K562 (cell line): ENCODE data around the gene USP32. TPM values are rescaled to one million over a fixed set of nuclear protein-coding genes. Genes with fewer than 3 reads are reported as not detected.

ENCODE experiments used
- CBFA2T2 ChIP-seq: fragments of 450-650 bp; conservative IDR thresholded peaks from 2 replicates; pipeline ENCODE4 v1.6.1; 2017; ENCODE audit warnings: mild to moderate bottlenecking
- EP400 ChIP-seq: fragments of 450-650 bp; IDR thresholded peaks from 2 replicates; pipeline ENCODE4 v1.6.1; 2017; ENCODE audit warnings: antibody characterized with exemption, mild to moderate bottlenecking, moderate library complexity
- NFATC3 ChIP-seq: fragments of 450-650 bp; IDR thresholded peaks from 2 replicates; pipeline ENCODE4 v1.6.1; 2017; ENCODE audit warnings: mild to moderate bottlenecking
- NONO ChIP-seq, 2 experiments: fragments of 200-400 bp in 1 of 2; fragments of 450-650 bp in 1 of 2; formaldehyde crosslinking in 1 of 2; IDR thresholded peaks; 2 replicates each; pipeline ENCODE4 v1.6.1; 2017; ENCODE audit warnings: low read depth in 2 of 2, mild to moderate bottlenecking in 2 of 2, moderate library complexity in 2 of 2, low read length in 1 of 2
- PHF20 ChIP-seq: fragments of 450-650 bp; IDR thresholded peaks from 2 replicates; pipeline ENCODE4 v1.6.1; 2018; ENCODE audit not compliant: partially characterized antibody
- PHF21A ChIP-seq: fragments of 450-650 bp; IDR thresholded peaks from 2 replicates; pipeline ENCODE4 v1.6.1; 2017; ENCODE audit warnings: low read depth, borderline replicate concordance
- RAD51 ChIP-seq: fragments of 450-650 bp; IDR thresholded peaks from 2 replicates; pipeline ENCODE4 v1.7.1; 2016; ENCODE audit warnings: low read depth, mild to moderate bottlenecking, borderline replicate concordance
- RBFOX2 ChIP-seq: fragments of 200-400 bp; formaldehyde crosslinking; IDR thresholded peaks from 2 replicates; pipeline ENCODE4 v1.6.1; 2017; ENCODE audit warnings: low read depth, mild to moderate bottlenecking, low read length, moderate library complexity
- ZFX ChIP-seq: sonication (generic); formaldehyde crosslinking; IDR thresholded peaks from 2 replicates; pipeline ENCODE4 v1.8.0; 2022; ENCODE audit warnings: mild to moderate bottlenecking, missing genetic modification reagents, moderate library complexity
- ZNF12 ChIP-seq: sonication (generic); formaldehyde crosslinking; IDR thresholded peaks from 2 replicates; pipeline ENCODE4 v1.4.0; 2020; ENCODE audit warnings: mild to moderate bottlenecking, missing genetic modification reagents
- ZNF324 ChIP-seq: fragments of 250-450 bp; sonication (Bioruptor Pico); IDR thresholded peaks from 2 replicates; pipeline ENCODE4 v1.4.0; 2020; ENCODE audit warnings: mild to moderate bottlenecking
- ZNF445 ChIP-seq: fragments of 250-450 bp; sonication (Bioruptor Pico); IDR thresholded peaks from 2 replicates; pipeline ENCODE4 v1.4.0; 2020; ENCODE audit warnings: low read depth, mild to moderate bottlenecking, moderate library complexity
- polyA plus RNA-seq, 8 experiments: library from polyadenylated mRNA; depleted of rRNA in 4 of 8; stranded (reverse) in 5 of 8; unstranded in 3 of 8; fragments of >200 nt; fragmentation: Nextera tagmentation in 2 of 8; fragmentation: Illumina TruSeq in 1 of 8; extraction: Ambion mirVana in 2 of 8; extraction: Trizol in 1 of 8; gene quantifications; 2 replicates each; pipeline versions ENCODE4 v1.2.1 to v1.2.3, GENCODE V29; 2011 to 2014; ENCODE audit warnings: inconsistent platforms in 1 of 8, missing spikeins in 1 of 8
- total RNA-seq, 7 experiments: library from RNA; depleted of rRNA in 6 of 7; stranded (reverse); fragments of >200 nt in 6 of 7; fragmentation: Illumina TruSeq in 2 of 7; extraction: Trizol in 2 of 7; gene quantifications; 2 replicates each; pipeline versions ENCODE4 v1.2.1 to v1.2.3, GENCODE V29; 2011 to 2021; ENCODE audit warnings: low replicate concordance in 1 of 7
- TF ChIP-seq, protein P1 (sequence below), 2 experiments: fragments of 450-650 bp; formaldehyde crosslinking in 1 of 2; IDR thresholded peaks; 2 replicates each; pipeline versions ENCODE4 v1.4.0 to v1.6.1; 2014 to 2020; ENCODE audit warnings: mild to moderate bottlenecking in 2 of 2, borderline replicate concordance in 1 of 2, low read depth in 1 of 2
- TF ChIP-seq, protein P2 (sequence below): sonication (generic); formaldehyde crosslinking; IDR thresholded peaks from 2 replicates; pipeline ENCODE4 v1.8.0; 2022; ENCODE audit warnings: mild to moderate bottlenecking, missing genetic modification reagents, borderline replicate concordance
- TF ChIP-seq, protein P3 (sequence below): fragments of 450-650 bp; formaldehyde crosslinking; IDR thresholded peaks from 2 replicates; pipeline ENCODE4 v1.4.0; 2020; ENCODE audit warnings: mild to moderate bottlenecking, moderate library complexity

Gene USP32
- total and polyA plus RNA-seq, 9 of the 15 experiments (the other 6 are each of a cell fraction or from before 2014, with no cell fraction given), result 18.0 to 69.3 (median 47.1) TPM

DNA sequence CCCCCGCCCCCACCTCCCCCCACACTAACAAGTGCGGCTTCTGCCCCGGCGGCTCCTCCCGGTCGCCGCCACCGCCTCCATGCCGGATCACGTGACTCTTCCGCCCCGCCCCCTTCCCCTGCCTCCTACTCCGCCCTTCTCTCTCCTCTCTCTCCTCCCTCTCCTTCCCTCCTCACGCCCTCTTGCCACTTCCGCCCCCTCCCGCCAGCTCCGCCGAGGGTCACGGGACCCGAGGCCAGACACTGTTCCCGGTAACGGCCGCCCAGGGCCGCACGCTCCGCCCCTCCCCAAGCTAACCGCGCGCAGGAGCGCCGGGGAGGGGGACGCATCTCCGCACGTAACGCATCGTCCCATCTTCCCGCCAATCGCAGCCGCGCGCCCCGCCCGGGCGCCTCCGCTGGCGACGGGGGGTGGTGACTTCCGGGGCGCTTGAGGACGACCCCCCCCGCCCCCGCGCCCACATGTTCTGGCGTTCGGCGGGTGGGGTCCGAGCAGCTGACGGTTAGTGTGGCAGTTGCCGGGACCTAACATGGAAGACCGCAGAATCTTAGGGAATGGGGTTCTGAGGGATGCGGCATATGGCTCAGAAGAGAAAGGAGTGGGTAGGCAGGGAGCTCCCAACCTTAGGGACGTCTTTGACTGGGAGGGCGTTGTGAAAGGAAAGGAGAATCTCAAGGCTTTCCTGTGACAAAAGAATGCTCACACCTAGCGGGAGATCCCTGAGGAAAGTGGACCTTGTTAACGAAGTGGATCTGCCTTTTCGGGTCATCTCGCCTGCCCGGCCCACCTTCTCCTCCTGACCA, at the start of gene USP32 (continued):
- TF ChIP-seq, protein P1, sequence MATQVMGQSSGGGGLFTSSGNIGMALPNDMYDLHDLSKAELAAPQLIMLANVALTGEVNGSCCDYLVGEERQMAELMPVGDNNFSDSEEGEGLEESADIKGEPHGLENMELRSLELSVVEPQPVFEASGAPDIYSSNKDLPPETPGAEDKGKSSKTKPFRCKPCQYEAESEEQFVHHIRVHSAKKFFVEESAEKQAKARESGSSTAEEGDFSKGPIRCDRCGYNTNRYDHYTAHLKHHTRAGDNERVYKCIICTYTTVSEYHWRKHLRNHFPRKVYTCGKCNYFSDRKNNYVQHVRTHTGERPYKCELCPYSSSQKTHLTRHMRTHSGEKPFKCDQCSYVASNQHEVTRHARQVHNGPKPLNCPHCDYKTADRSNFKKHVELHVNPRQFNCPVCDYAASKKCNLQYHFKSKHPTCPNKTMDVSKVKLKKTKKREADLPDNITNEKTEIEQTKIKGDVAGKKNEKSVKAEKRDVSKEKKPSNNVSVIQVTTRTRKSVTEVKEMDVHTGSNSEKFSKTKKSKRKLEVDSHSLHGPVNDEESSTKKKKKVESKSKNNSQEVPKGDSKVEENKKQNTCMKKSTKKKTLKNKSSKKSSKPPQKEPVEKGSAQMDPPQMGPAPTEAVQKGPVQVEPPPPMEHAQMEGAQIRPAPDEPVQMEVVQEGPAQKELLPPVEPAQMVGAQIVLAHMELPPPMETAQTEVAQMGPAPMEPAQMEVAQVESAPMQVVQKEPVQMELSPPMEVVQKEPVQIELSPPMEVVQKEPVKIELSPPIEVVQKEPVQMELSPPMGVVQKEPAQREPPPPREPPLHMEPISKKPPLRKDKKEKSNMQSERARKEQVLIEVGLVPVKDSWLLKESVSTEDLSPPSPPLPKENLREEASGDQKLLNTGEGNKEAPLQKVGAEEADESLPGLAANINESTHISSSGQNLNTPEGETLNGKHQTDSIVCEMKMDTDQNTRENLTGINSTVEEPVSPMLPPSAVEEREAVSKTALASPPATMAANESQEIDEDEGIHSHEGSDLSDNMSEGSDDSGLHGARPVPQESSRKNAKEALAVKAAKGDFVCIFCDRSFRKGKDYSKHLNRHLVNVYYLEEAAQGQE (IDR thresholded peaks at IDR 0.05; ENCODE audit: borderline replicate concordance), result peak; percentile 91
- TF ChIP-seq, protein P1 (CRISPR knock-in tag; IDR thresholded peaks at IDR 0.05; ENCODE audit: low read depth), result 0 out of 2 replicates have a peak, but pooled peaks have one; percentile 53
- peak; percentile 68; the same call in 1 of the 2 replicates for TF ChIP-seq ZNF12 (CRISPR knock-in tag)
- TF ChIP-seq PHF21A, result peak; percentile 11; the same call in 1 of the 2 replicates
- TF ChIP-seq PHF20, result no peak
- TF ChIP-seq, protein P2, sequence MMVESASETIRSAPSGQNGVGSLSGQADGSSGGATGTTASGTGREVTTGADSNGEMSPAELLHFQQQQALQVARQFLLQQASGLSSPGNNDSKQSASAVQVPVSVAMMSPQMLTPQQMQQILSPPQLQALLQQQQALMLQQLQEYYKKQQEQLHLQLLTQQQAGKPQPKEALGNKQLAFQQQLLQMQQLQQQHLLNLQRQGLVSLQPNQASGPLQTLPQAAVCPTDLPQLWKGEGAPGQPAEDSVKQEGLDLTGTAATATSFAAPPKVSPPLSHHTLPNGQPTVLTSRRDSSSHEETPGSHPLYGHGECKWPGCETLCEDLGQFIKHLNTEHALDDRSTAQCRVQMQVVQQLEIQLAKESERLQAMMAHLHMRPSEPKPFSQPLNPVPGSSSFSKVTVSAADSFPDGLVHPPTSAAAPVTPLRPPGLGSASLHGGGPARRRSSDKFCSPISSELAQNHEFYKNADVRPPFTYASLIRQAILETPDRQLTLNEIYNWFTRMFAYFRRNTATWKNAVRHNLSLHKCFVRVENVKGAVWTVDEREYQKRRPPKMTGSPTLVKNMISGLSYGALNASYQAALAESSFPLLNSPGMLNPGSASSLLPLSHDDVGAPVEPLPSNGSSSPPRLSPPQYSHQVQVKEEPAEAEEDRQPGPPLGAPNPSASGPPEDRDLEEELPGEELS, result peak; percentile 48; the same call in 1 of the 2 replicates
- peak in 1 of 2 experiments; percentile 71; a peak in 2 of 4 replicates for TF ChIP-seq NONO (IDR thresholded peaks at IDR 0.05; ENCODE audit: low read depth in 2 of 2, low read length in 1 of 2)
- TF ChIP-seq NFATC3, result no peak
- no peak for TF ChIP-seq ZNF324 (CRISPR knock-in tag)
- TF ChIP-seq ZFX (CRISPR knock-in tag), result peak; percentile 18; the same call in 1 of the 2 replicates
- peak; percentile 99 for TF ChIP-seq RAD51
- TF ChIP-seq RBFOX2, result peak; percentile 96
- TF ChIP-seq, protein P3, sequence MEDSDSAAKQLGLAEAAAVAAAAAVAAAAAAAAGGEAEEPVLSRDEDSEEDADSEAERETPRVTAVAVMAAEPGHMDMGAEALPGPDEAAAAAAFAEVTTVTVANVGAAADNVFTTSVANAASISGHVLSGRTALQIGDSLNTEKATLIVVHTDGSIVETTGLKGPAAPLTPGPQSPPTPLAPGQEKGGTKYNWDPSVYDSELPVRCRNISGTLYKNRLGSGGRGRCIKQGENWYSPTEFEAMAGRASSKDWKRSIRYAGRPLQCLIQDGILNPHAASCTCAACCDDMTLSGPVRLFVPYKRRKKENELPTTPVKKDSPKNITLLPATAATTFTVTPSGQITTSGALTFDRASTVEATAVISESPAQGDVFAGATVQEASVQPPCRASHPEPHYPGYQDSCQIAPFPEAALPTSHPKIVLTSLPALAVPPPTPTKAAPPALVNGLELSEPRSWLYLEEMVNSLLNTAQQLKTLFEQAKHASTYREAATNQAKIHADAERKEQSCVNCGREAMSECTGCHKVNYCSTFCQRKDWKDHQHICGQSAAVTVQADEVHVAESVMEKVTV (CRISPR knock-in tag), result peak; percentile 17; the same call in 1 of the 2 replicates
- 0 out of 2 replicates have a peak, but pooled peaks have one; percentile 22 for TF ChIP-seq ZNF445
- TF ChIP-seq CBFA2T2, result peak; percentile 95
- peak; percentile 97 for TF ChIP-seq EP400
